ENCODE measurements around the gene EXTL1.

The EXTL1 gene

DNA sequence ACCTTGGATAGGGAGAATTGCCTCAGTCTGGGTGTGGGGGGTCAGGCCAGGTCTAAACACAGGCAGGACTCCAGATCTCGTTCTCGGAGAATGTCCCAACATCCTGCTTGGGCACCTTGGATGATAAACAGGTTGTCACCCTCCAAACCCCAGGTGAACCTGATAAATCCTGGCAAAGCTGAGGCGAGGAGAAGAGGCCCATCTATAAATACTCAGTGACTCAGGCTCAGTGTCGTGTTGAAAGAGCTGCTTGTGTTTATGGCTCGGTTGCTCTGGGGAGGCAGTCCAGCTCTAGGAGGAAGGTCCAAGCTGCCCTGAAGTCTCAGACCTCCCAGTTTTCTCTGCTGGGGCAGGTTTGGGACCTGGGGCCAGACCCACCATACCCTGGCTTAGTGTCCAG, 61.6 kb downstream of the EXTL1 start:
- no peak for DNase-seq (ENCODE audit: low read depth)
- TF ChIP-seq, protein P1, sequence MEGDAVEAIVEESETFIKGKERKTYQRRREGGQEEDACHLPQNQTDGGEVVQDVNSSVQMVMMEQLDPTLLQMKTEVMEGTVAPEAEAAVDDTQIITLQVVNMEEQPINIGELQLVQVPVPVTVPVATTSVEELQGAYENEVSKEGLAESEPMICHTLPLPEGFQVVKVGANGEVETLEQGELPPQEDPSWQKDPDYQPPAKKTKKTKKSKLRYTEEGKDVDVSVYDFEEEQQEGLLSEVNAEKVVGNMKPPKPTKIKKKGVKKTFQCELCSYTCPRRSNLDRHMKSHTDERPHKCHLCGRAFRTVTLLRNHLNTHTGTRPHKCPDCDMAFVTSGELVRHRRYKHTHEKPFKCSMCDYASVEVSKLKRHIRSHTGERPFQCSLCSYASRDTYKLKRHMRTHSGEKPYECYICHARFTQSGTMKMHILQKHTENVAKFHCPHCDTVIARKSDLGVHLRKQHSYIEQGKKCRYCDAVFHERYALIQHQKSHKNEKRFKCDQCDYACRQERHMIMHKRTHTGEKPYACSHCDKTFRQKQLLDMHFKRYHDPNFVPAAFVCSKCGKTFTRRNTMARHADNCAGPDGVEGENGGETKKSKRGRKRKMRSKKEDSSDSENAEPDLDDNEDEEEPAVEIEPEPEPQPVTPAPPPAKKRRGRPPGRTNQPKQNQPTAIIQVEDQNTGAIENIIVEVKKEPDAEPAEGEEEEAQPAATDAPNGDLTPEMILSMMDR (IDR thresholded peaks at IDR 0.05; ENCODE audit: control insufficient read depth, extremely low read depth, insufficient read depth) = no peak
- no peak overlapping the region for H3K4me3 ChIP-seq (ENCODE audit: low read depth, low read length)

DNA sequence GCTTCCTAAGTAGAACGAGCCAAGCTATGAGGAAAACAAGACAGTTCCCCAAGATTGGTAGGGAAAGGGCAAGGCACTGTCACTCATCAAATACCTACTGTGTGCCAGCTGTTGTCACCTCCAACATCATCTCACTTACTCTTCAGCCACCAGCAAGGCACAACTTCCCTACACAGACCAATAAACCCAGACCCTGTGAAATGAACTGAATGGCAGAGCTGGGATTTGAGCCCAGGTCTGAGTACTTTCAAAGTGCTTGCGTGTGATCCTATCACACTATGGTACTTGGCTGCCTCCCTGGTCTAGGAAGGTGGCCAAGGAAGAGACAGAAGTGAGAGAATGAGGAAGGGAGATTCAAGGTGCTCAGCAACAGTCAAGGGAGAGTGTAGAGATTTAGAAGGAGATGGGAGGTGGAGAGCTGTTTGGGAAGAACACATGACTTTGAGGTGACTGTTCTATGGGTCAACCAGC, 62.6 kb downstream of the EXTL1 start:
- TF ChIP-seq, protein P1 (IDR thresholded peaks at IDR 0.05; ENCODE audit: control insufficient read depth, extremely low read depth, insufficient read depth) = no peak
- DNase-seq (ENCODE audit: low read depth) = peak; percentile 85
- H3K4me3 ChIP-seq (ENCODE audit: low read depth, low read length) = no peak overlapping the region

DNA sequence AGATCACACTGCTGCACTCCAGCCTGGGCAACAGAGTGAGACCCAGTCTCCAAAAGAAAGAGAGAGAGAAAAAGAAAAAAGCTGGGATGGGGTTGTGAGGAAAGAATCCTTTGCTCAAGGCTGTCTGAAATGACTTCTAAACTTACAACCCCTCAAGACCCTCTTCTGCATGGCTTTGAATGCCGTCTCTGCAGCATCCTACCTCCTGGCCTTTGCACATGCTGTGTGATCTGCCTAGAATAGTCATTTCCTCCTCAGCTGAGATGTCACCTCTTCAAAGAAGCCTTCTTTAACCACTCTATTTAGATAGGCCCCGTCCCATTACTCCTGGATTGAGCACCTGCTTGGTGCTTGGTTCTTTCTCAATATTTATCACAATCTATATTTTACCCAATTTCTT, 63.3 kb downstream of the EXTL1 start:
- H3K4me3 ChIP-seq (ENCODE audit: low read depth, low read length) = no peak overlapping the region
- TF ChIP-seq, protein P1 (IDR thresholded peaks at IDR 0.05; ENCODE audit: control insufficient read depth, extremely low read depth, insufficient read depth) = no peak
- DNase-seq (ENCODE audit: low read depth) = no peak

Data from LNCaP clone FGC (cell line).